Measurements from ENCODE around the gene SGK2. TPM values are rescaled to one million over a fixed set of nuclear protein-coding genes. Genes with fewer than 3 reads are reported as not detected.

SGK2 gene
- 0.56 TPM for total RNA-seq (ENCODE audit: unreplicated experiment)
- long read RNA-seq = 0 reads

GRCh38 chr20:43558412-43559146 lies at the start of gene SGK2:
Gene SGK2, plus strand, starts transcription at chr20:43559027. Its CDS starts 7,469 bp downstream, at chr20:43566496.
- no peak for TF ChIP-seq CTCF (IDR thresholded peaks at IDR 0.05; ENCODE audit: partially characterized antibody, unreplicated experiment)
- H3K4me1 Mint-ChIP-seq (ENCODE audit: low read depth, unreplicated experiment) = no peaks in the 10 kb centered on the region
- no peaks in the 10 kb centered on the region for H3K27me3 Mint-ChIP-seq (ENCODE audit: unreplicated experiment)
- H3K27ac Mint-ChIP-seq (ENCODE audit: unreplicated experiment) = no peak within 1 kb of the TSS
- no peaks in the 10 kb centered on the region for H3K9me3 Mint-ChIP-seq (ENCODE audit: unreplicated experiment)
- no peak within 1 kb of the TSS for H3K4me3 Mint-ChIP-seq (ENCODE audit: unreplicated experiment)
- H3K36me3 Mint-ChIP-seq (ENCODE audit: unreplicated experiment) = no peaks in the 10 kb centered on the region
- no peak for DNase-seq

- no peak for DNase-seq
- Mint-ChIP-seq H3K27me3 (ENCODE audit: unreplicated experiment) (peaks cover 8% of the 10 kb centered on the region), H3K36me3 (ENCODE audit: unreplicated experiment) (no peaks in the 10 kb centered on the region), H3K4me1 (ENCODE audit: low read depth, unreplicated experiment) (peaks cover 1% of the 10 kb centered on the region), H3K9me3 (ENCODE audit: unreplicated experiment) (peaks cover 5% of the 10 kb centered on the region), H3K4me3 (ENCODE audit: unreplicated experiment) (no peak overlapping the region), H3K27ac (ENCODE audit: unreplicated experiment) (no peak overlapping the region)
- TF ChIP-seq CTCF (IDR thresholded peaks at IDR 0.05; ENCODE audit: partially characterized antibody, unreplicated experiment) = no peak
Measured at GRCh38 chr20:43511879-43512278, 46.9 kb upstream of the SGK2 start.

- H3K4me3 Mint-ChIP-seq (ENCODE audit: unreplicated experiment) = peak overlapping the region; percentile 93
- H3K9me3 Mint-ChIP-seq (ENCODE audit: unreplicated experiment) = peaks cover 5% of the 10 kb centered on the region
- peaks cover 1% of the 10 kb centered on the region for H3K4me1 Mint-ChIP-seq (ENCODE audit: low read depth, unreplicated experiment)
- peaks cover 7% of the 10 kb centered on the region for H3K27me3 Mint-ChIP-seq (ENCODE audit: unreplicated experiment)
- DNase-seq = no peak
- no peak for TF ChIP-seq CTCF (IDR thresholded peaks at IDR 0.05; ENCODE audit: partially characterized antibody, unreplicated experiment)
- H3K36me3 Mint-ChIP-seq (ENCODE audit: unreplicated experiment) = no peaks in the 10 kb centered on the region
- H3K27ac Mint-ChIP-seq (ENCODE audit: unreplicated experiment) = no peak overlapping the region
Measured at GRCh38 chr20:43513372-43513930, 45.4 kb upstream of the SGK2 start.

- peak overlapping the region; percentile 48 for H3K27ac Mint-ChIP-seq (ENCODE audit: unreplicated experiment)
- DNase-seq = peak; percentile 95
- peaks cover 4% of the 10 kb centered on the region for H3K27me3 Mint-ChIP-seq (ENCODE audit: unreplicated experiment)
- no peaks in the 10 kb centered on the region for H3K36me3 Mint-ChIP-seq (ENCODE audit: unreplicated experiment)
- H3K4me1 Mint-ChIP-seq (ENCODE audit: low read depth, unreplicated experiment) = peaks cover 1% of the 10 kb centered on the region
- H3K9me3 Mint-ChIP-seq (ENCODE audit: unreplicated experiment) = peaks cover 5% of the 10 kb centered on the region
- TF ChIP-seq CTCF (IDR thresholded peaks at IDR 0.05; ENCODE audit: partially characterized antibody, unreplicated experiment) = no peak
- peak overlapping the region; percentile 93 for H3K4me3 Mint-ChIP-seq (ENCODE audit: unreplicated experiment)
Measured at GRCh38 chr20:43513931-43514647, 44.7 kb upstream of the SGK2 start.
